Fibroblast of lung (primary cell): Measurements from ENCODE around the gene FGF18. TPM values are rescaled to one million over a fixed set of nuclear protein-coding genes. Genes with fewer than 3 reads are reported as not detected.

ENCODE experiments used
- DNase-seq, 2 donors: peaks; one replicate each; pipeline versions ENCODE4 v3.0.0 to v3.0.0-alpha.2; 2010; ENCODE audit warnings: low read depth in 2 of 2
- H2AFZ ChIP-seq: 2 replicates; pipeline ENCODE4 v1.5.1; 2012; ENCODE audit warnings: low read length, control low read depth, inconsistent platforms
- H3K27ac ChIP-seq: 2 replicates; pipeline ENCODE4 v1.5.1; 2011; ENCODE audit warnings: low read length, control low read depth; ENCODE audit not compliant: insufficient read depth
- H3K27me3 ChIP-seq: 2 replicates; pipeline ENCODE4 v1.5.1; 2011; ENCODE audit warnings: mild to moderate bottlenecking, low read length; ENCODE audit not compliant: control insufficient read depth, insufficient read depth
- H3K36me3 ChIP-seq: 2 replicates; pipeline ENCODE4 v1.5.1; 2011; ENCODE audit warnings: low read length; ENCODE audit not compliant: control insufficient read depth, insufficient read depth
- H3K4me1 ChIP-seq: 2 replicates; pipeline ENCODE4 v1.5.1; 2011; ENCODE audit warnings: low read length; ENCODE audit not compliant: control insufficient read depth, insufficient read depth; ENCODE audit errors: extremely low read depth
- H3K4me2 ChIP-seq: 2 replicates; pipeline ENCODE4 v1.5.1; 2011; ENCODE audit warnings: low read length, control low read depth; ENCODE audit not compliant: insufficient read depth; ENCODE audit errors: extremely low read depth
- H3K4me3 ChIP-seq, 4 experiments: fragments of 200-600 bp in 1 of 4; sonication (generic) in 1 of 4; replicated peaks in 1 of 4; 2 replicates each; pipeline ENCODE4 v1.5.1; 2011 to 2016; ENCODE audit warnings: low read length in 4 of 4, low read depth in 3 of 4, mild to moderate bottlenecking in 3 of 4, control low read depth in 2 of 4, inconsistent platforms in 1 of 4, mixed read lengths in 1 of 4; ENCODE audit not compliant: insufficient read depth in 1 of 4; ENCODE audit errors: control extremely low read depth in 1 of 4
- H3K79me2 ChIP-seq: 2 replicates; pipeline ENCODE4 v1.5.1; 2012; ENCODE audit warnings: mild to moderate bottlenecking, low read length, inconsistent platforms; ENCODE audit not compliant: control insufficient read depth, insufficient read depth
- H3K9ac ChIP-seq: 2 replicates; pipeline ENCODE4 v1.5.1; 2011; ENCODE audit warnings: mild to moderate bottlenecking, low read length, control low read depth; ENCODE audit not compliant: insufficient read depth
- H3K9me3 ChIP-seq: 2 replicates; pipeline ENCODE4 v1.5.1; 2012; ENCODE audit warnings: low read depth, low read length; ENCODE audit not compliant: control insufficient read depth, insufficient read depth
- H4K20me1 ChIP-seq: 2 replicates; pipeline ENCODE4 v1.5.1; 2011; ENCODE audit warnings: low read length; ENCODE audit not compliant: control insufficient read depth, insufficient read depth; ENCODE audit errors: extremely low read depth
- EZH2 ChIP-seq: IDR thresholded peaks from 2 replicates; pipeline ENCODE4 v1.5.1; 2012; ENCODE audit warnings: low read length, control low read depth, mild to moderate bottlenecking; ENCODE audit errors: missing control alignments
- polyA plus RNA-seq, 2 donors: library from polyadenylated mRNA; depleted of rRNA in 1 of 2; stranded (reverse) in 1 of 2; unstranded in 1 of 2; fragments of >200 nt; gene quantifications; 2 replicates each; pipeline ENCODE4 v1.2.1, GENCODE V29; 2011 to 2012; ENCODE audit warnings: missing spikeins in 1 of 2
- total RNA-seq: library from RNA; depleted of rRNA; stranded (reverse); fragments of >200 nt; gene quantifications from 2 replicates; pipeline ENCODE4 v1.2.1, GENCODE V29; 2014
- TF ChIP-seq, protein P1 (sequence below), 2 donors: IDR thresholded peaks in 1 of 2; conservative IDR thresholded peaks in 1 of 2; 1 replicate in 1 of 2; 2 replicates in 1 of 2; pipeline ENCODE4 v1.5.1; 2011 to 2012; ENCODE audit warnings: low read length in 2 of 2, control low read depth in 1 of 2, inconsistent platforms in 1 of 2, low read depth in 1 of 2, mild to moderate bottlenecking in 1 of 2

FGF18 gene
- total and polyA plus RNA-seq, 2 donors (not counting 1 experiment from before 2014, with no cell fraction given) = 0.33 to 19.3 TPM

GRCh38 chr5:171477101-171477500 lies 57.7 kb downstream of the FGF18 start:
- H3K27me3 ChIP-seq = peaks cover 11% of the 10 kb centered on the region
- H3K36me3 ChIP-seq = no peaks in the 10 kb centered on the region
- DNase-seq = peak in 1 of 2 donors; percentile 65
- H3K27ac ChIP-seq = no peak overlapping the region
- H3K4me3 ChIP-seq = no peak overlapping the region
- no peaks in the 10 kb centered on the region for H4K20me1 ChIP-seq
- no peak overlapping the region for H3K9ac ChIP-seq
- H2AFZ ChIP-seq = no peak overlapping the region
- H3K79me2 ChIP-seq = no peaks in the 10 kb centered on the region
- H3K4me2 ChIP-seq = no peak overlapping the region
- TF ChIP-seq, protein P1, sequence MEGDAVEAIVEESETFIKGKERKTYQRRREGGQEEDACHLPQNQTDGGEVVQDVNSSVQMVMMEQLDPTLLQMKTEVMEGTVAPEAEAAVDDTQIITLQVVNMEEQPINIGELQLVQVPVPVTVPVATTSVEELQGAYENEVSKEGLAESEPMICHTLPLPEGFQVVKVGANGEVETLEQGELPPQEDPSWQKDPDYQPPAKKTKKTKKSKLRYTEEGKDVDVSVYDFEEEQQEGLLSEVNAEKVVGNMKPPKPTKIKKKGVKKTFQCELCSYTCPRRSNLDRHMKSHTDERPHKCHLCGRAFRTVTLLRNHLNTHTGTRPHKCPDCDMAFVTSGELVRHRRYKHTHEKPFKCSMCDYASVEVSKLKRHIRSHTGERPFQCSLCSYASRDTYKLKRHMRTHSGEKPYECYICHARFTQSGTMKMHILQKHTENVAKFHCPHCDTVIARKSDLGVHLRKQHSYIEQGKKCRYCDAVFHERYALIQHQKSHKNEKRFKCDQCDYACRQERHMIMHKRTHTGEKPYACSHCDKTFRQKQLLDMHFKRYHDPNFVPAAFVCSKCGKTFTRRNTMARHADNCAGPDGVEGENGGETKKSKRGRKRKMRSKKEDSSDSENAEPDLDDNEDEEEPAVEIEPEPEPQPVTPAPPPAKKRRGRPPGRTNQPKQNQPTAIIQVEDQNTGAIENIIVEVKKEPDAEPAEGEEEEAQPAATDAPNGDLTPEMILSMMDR (conservative IDR thresholded peaks at IDR 0.05 in 1 of 2, IDR thresholded peaks at IDR 0.05 in 1 of 2; ENCODE audit: low read depth in 1 of 2, low read length in 2 of 2) = no peak
- no peak for TF ChIP-seq EZH2
- H3K9me3 ChIP-seq = no peaks in the 10 kb centered on the region
- H3K4me1 ChIP-seq = no peaks in the 10 kb centered on the region

DNA sequence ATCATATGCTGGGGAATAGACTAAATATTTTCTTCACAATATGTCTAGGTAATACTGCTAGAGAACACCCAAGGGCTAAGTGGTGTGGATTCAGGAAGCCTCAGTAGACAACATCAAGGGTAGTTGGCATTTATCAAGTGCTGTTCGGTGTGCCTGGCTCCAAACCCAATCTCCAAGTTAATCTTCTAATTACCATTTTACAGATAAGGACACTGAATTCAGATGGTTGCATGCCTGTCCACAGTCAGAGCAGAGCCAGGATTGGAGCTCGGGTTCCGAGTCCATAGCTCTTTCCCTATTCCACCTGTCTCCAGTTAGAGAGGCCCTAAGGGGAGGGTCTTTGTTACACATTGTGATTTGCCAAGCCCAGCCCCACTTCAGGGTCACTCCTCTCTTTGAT lies 58.2 kb downstream of the FGF18 start:
- no peak overlapping the region for H3K4me2 ChIP-seq
- no peak for TF ChIP-seq EZH2
- TF ChIP-seq, protein P1 (conservative IDR thresholded peaks at IDR 0.05 in 1 of 2, IDR thresholded peaks at IDR 0.05 in 1 of 2; ENCODE audit: low read depth in 1 of 2, low read length in 2 of 2) = no peak

GRCh38 chr5:171478946-171479775 lies 59.7 kb downstream of the FGF18 start:
- Histone ChIP-seq H3K4me2 (no peak overlapping the region), H4K20me1 (no peaks in the 10 kb centered on the region), H3K27ac (no peak overlapping the region), H3K4me3 (no peak overlapping the region), H3K79me2 (no peaks in the 10 kb centered on the region), H3K27me3 (peaks cover 11% of the 10 kb centered on the region), H3K4me1 (peaks cover 2% of the 10 kb centered on the region), H3K9ac (no peak overlapping the region), H3K9me3 (no peaks in the 10 kb centered on the region), H3K36me3 (no peaks in the 10 kb centered on the region), H2AFZ (no peak overlapping the region)
- no peak for DNase-seq
- TF ChIP-seq, protein P1 (conservative IDR thresholded peaks at IDR 0.05 in 1 of 2, IDR thresholded peaks at IDR 0.05 in 1 of 2; ENCODE audit: low read depth in 1 of 2, low read length in 2 of 2) = no peak

More for the DNA sequence above, 58.2 kb downstream of the FGF18 start:
- Histone ChIP-seq H2AFZ (no peak overlapping the region), H3K27me3 (peaks cover 11% of the 10 kb centered on the region), H4K20me1 (no peaks in the 10 kb centered on the region), H3K9me3 (no peaks in the 10 kb centered on the region), H3K79me2 (no peaks in the 10 kb centered on the region), H3K9ac (no peak overlapping the region), H3K4me3 (no peak overlapping the region), H3K36me3 (no peaks in the 10 kb centered on the region), H3K4me1 (no peaks in the 10 kb centered on the region), H3K27ac (no peak overlapping the region)
- DNase-seq = no peak
